ENCODE results near the gene PRCC. TPM values are rescaled to one million over a fixed set of nuclear protein-coding genes. Genes with fewer than 3 reads are reported as not detected.
A peak's percentile ranks its signal among the peaks of the same experiment; 100 is the strongest.

The PRCC gene
- total and polyA plus RNA-seq, 2 of the 13 experiments (the other 11 are each of a cell fraction or from before 2014, with no cell fraction given), result 24.2 to 40.5 TPM

DNA sequence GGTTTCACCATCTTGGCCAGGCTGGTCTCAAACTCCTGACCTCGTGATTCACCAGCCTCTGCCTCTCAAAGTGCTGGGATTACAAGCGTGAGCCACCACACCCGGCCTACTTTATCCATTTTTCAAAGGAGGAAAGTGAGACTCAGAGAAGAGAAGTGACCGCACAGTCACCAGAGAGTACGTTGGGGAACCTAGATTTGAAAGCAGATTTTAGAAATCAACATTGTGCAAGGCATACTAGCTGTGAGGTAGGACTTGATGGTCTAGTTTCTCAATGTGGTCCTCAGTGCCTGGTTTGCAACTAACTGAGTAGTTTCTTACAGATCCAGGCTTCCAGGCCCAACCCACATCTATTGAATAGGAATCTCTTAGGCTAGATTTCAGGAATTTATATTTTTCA is 1.7 kb upstream of the PRCC start (continued):
- no peak for TF ChIP-seq ZBTB14 (CRISPR knock-in tag; IDR thresholded peaks at IDR 0.05)
- no peak for TF ChIP-seq ATAD3A (CRISPR knock-in tag; IDR thresholded peaks at IDR 0.05)
- TF ChIP-seq, protein P1, sequence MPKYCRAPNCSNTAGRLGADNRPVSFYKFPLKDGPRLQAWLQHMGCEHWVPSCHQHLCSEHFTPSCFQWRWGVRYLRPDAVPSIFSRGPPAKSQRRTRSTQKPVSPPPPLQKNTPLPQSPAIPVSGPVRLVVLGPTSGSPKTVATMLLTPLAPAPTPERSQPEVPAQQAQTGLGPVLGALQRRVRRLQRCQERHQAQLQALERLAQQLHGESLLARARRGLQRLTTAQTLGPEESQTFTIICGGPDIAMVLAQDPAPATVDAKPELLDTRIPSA (CRISPR knock-in tag; IDR thresholded peaks at IDR 0.05; ENCODE audit: borderline replicate concordance), result no peak
- TF ChIP-seq SALL2 (CRISPR knock-in tag; IDR thresholded peaks at IDR 0.05), result no peak
- no peak for TF ChIP-seq CREBL2 (CRISPR knock-in tag; IDR thresholded peaks at IDR 0.05; ENCODE audit: borderline replicate concordance)

DNA sequence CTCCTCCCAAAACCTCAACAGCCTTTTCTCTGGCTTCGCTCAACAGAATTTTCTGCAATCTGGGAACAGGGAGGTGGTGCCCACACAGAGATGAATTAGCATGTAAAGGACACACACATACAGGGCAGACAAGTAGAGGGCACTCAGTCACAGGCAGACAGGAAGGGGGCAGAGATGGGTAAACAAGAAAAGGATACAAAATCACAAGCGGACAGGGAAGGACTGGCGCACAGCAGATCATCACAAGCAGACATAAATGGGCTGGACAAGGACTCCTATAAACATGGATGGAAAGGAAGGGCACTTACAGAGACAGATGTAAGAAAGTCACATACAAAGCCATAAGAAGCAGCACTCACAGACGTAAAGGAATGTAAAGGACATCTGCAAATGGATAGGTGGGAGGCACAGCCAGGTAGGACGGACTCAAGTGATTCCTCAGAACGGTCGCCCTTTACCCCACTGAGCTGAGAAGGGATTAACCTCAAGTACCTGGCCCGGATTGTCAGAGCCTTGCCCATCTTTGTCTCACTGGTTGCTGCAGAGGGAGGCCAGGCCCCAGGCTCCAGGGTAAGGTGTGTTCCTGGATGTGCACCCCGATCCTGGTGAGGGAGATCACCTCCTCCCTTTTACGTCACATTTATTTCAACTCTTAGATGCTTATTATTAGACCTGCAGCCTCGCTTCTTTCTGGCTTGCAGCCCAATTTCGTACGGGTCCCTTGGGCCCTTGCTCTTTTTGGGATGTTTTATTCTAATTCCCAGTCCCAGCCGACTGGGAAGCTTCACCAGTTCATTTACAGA is 836 bp upstream of the PRCC start:
- 5% methylated on average over 14 of the region's 14 CpGs for WGBS (ENCODE audit: low lambda C conversion rate)
- peaks cover 42% of the 10 kb centered on the region for H3K4me1 ChIP-seq (ENCODE audit: insufficient read depth, low read length)
- BruUV-seq (replicated peaks), result TSS peak; percentile 83
- ATAC-seq (peak; percentile 15), FAIRE-seq (peak; percentile 15), DNase-seq (ENCODE audit: low spot score) (no peak)
- intact Hi-C loops (cut with micrococcal nuclease; ENCODE audit: unreplicated experiment) (loop anchor here (1.0 kb wide), 3 partner anchors 15 to 40 kb away; partner anchors contain the start of genes HDGF and MRPL24), in situ Hi-C loops (cut with HindIII; ENCODE audit: extremely low pct_ligation_motif_present, low pct_unique_long_range_greater_than_20kb) (loop anchor here (5.0 kb wide), 1 partner anchor 39 kb away; the partner anchor contains the start of genes ISG20L2 and METTL25B)
- H3K9ac ChIP-seq (ENCODE audit: insufficient read depth, low read depth, low read length), result peak overlapping the region; percentile 82
- no peaks in the 10 kb centered on the region for H3K9me3 ChIP-seq (ENCODE audit: low read length)
- H3K27me3 ChIP-seq (ENCODE audit: control insufficient read depth in 1 of 2, insufficient read depth in 2 of 2, low read length in 2 of 2), result no peaks in the 10 kb centered on the region; a peak in 1 of 5 replicates
- peak overlapping the region; percentile 83 for H3K4me2 ChIP-seq (ENCODE audit: low read depth, low read length)
- peaks cover 3 to 15% of the 10 kb centered on the region in 2 experiments; a peak in 1 of 5 replicates for H3K36me3 ChIP-seq (replicated peaks in 1 of 2; ENCODE audit: control insufficient read depth in 1 of 2, insufficient read depth in 2 of 2, low read length in 2 of 2)
- H3K79me2 ChIP-seq (ENCODE audit: insufficient read depth, low read length), result peaks cover 45% of the 10 kb centered on the region
- peak overlapping the region; percentile 71 to 85 (median 77) for H3K4me3 ChIP-seq (replicated peaks in 1 of 3; ENCODE audit: insufficient read depth in 1 of 3, low read depth in 2 of 3, low read length in 3 of 3)
- peaks cover 5% of the 10 kb centered on the region; the same call in 1 of the 2 replicates for H4K20me1 ChIP-seq (ENCODE audit: insufficient read depth, low read length)
- ChIA-PET POLR2A (interaction anchor here (0.5 to 6.5 kb wide), 19 partner anchors 8 to 309 kb away, joined by 3 to 125 read pairs (median 4); partner anchors contain the start of genes HDGF, ISG20L2, METTL25B and MRPL24), CTCF (ENCODE audit: low intra/inter-chr PET ratio, low total read pairs) (no interaction called here)
- peak overlapping the region; percentile 84 for H3K27ac ChIP-seq (ENCODE audit: extremely low read length, insufficient read depth, low read length)
- H2AFZ ChIP-seq (ENCODE audit: low read length), result peak overlapping the region; percentile 55
- no peak for TF ChIP-seq TEAD2 (CRISPR knock-in tag; IDR thresholded peaks at IDR 0.05)
- TF ChIP-seq PRMT3 (CRISPR knock-in tag; IDR thresholded peaks at IDR 0.05; ENCODE audit: borderline replicate concordance, low read depth), result no peak
- TF ChIP-seq, protein P2, sequence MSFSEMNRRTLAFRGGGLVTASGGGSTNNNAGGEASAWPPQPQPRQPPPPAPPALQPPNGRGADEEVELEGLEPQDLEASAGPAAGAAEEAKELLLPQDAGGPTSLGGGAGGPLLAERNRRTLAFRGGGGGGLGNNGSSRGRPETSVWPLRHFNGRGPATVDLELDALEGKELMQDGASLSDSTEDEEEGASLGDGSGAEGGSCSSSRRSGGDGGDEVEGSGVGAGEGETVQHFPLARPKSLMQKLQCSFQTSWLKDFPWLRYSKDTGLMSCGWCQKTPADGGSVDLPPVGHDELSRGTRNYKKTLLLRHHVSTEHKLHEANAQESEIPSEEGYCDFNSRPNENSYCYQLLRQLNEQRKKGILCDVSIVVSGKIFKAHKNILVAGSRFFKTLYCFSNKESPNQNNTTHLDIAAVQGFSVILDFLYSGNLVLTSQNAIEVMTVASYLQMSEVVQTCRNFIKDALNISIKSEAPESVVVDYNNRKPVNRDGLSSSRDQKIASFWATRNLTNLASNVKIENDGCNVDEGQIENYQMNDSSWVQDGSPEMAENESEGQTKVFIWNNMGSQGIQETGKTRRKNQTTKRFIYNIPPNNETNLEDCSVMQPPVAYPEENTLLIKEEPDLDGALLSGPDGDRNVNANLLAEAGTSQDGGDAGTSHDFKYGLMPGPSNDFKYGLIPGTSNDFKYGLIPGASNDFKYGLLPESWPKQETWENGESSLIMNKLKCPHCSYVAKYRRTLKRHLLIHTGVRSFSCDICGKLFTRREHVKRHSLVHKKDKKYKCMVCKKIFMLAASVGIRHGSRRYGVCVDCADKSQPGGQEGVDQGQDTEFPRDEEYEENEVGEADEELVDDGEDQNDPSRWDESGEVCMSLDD (CRISPR knock-in tag; IDR thresholded peaks at IDR 0.05; ENCODE audit: borderline replicate concordance), result 0 out of 2 replicates have a peak, but pooled peaks have one; percentile 40
- TF ChIP-seq RBFOX2 (IDR thresholded peaks at IDR 0.05; ENCODE audit: low read depth, low read length), result 0 out of 2 replicates have a peak, but pooled peaks have one; percentile 33
- no peak for TF ChIP-seq SYNCRIP (IDR thresholded peaks at IDR 0.05; ENCODE audit: insufficient read depth, low read depth, low read length)
